ENCODE measurements around the gene TMC3. TPM values are rescaled to one million over a fixed set of nuclear protein-coding genes. Genes with fewer than 3 reads are reported as not detected.
"Not testable (repeated sequence)": the region's sequence is repeated elsewhere in the genome, so short reads cannot be mapped to it uniquely, and the experiment has no call there.

The TMC3 gene
- total RNA-seq (not detected), polyA plus RNA-seq (not detected), total RNA-seq (not detected)

DNA sequence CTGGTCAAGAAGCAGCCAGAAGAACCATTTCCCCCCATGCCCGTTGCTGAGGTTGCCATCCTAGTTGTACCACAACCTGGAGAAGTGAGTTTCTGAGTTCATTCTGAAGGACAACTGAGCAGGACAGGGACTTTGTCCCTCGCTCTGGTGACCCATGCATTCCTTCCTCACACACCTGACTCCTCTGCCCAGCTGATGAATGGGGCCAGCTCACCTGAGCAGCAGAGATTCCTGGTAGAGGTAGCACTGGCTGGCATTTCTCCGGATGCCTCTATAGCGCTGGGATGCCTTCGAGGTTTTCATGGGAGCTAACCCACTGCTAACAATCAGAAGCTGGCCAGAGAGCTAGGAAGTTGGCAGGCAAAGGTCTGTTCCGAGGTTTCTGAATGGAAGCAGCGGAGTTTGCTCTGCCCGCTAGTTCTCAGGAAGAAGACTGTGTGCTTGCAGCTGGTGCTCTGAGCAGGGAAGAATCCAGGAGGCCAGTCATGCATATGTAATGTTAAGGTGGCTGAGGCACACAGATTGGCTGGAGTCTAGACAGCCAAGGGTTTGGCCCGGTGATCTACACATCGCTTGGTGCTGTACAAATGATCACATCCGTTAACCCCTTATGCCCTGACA, at the start of gene TMC3:
Gene TMC3, minus strand, starts transcription at position 439 of the 621 bp plus-strand sequence. Its CDS starts 136 bp downstream, at position 303.
- POLR2A ChIA-PET, result no interaction called here
- DNase-seq (no peak), ATAC-seq (no peak)
- intact Hi-C loops (cut with micrococcal nuclease), result no loop called here
- H3K36me3 Mint-ChIP-seq, result peaks cover 0 to 11% (median 0%) of the 10 kb centered on the region in 5 donors
- H3K27me3 Mint-ChIP-seq, result peaks cover 0 to 7% (median 0%) of the 10 kb centered on the region in 5 donors
- H3K4me3 ChIP-seq (ENCODE audit: low read length), result no peak within 1 kb of the TSS
- CTCF ChIA-PET, result no interaction called here
- H3K27ac Mint-ChIP-seq, result peak within 1 kb of the TSS in 1 of 9 donors; percentile 36
- H3K4me3 Mint-ChIP-seq, result no peak within 1 kb of the TSS
- no peaks in the 10 kb centered on the region for H3K9me3 ChIP-seq (ENCODE audit: control insufficient read depth in 2 of 3, low read length in 3 of 3)
- no peaks in the 10 kb centered on the region for H3K36me3 ChIP-seq (ENCODE audit: control insufficient read depth in 2 of 3, insufficient read depth in 3 of 3, low read length in 3 of 3)
- no peak within 1 kb of the TSS for H3K27ac ChIP-seq (ENCODE audit: low read depth, low read length)
- H3K4me1 ChIP-seq (ENCODE audit: control insufficient read depth in 2 of 2, insufficient read depth in 2 of 2, low read length in 2 of 2), result no peaks in the 10 kb centered on the region
- H3K9me3 Mint-ChIP-seq, result no peaks in the 10 kb centered on the region
- no peaks in the 10 kb centered on the region for H3K4me1 Mint-ChIP-seq
- H3K27me3 ChIP-seq (ENCODE audit: control insufficient read depth in 2 of 2, insufficient read depth in 2 of 2, low read length in 2 of 2), result no peaks in the 10 kb centered on the region

DNA sequence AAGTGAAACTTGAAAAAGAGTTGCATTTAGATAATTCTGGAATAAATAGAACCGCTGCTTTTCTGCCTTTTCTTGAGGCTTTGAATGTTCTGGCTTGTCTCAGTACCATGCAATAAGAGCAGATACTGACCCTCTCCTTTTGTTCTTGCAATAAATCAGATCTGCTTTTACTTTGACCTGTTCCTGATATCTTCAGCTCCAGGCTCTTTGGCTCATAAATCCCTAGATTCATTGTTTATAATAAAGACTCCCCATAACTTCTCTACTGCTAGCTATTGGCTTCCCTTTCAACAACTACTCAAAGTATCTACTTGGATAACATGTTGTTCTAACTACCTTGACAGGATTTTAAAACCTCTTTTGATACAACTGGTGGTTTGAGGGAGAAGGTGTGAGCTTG, 47.4 kb upstream of the TMC3 start:
- CTCF ChIA-PET, result interaction anchor here (0.6 to 0.7 kb wide), 2 partner anchors 155 to 786 kb away, joined by 3 read pairs; no protein-coding TSS in a partner anchor
- POLR2A ChIA-PET, result no interaction called here

DNA sequence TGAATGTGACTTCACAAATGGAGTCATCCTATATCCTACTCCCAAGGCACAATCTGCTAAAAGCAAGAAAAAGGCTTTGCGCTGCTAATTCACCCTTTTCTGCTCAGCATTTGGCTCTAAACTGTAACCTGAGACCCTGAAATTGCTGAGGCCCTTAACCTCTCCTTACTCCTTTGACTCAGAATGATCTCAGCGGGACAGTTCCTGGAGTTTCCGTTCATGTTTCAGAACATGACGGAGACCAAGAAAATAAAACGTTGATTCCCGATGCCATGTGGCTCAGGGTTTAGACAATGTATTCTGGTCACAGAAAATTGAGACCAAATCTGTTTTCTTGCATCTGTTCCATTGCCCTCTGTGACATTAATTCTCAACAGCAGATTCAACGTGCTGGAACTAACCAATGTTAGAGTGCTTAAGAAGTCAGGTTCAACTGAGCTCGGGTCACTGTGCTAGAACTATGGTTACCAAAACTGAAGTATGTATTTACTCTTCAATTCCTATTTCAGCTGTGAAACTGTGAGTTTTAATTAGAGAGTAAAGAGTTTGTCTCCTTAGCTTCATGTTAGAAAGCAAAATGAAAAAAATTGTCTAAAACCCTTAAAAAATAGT, 45.4 kb upstream of the TMC3 start:
- ChIA-PET CTCF (no interaction called here), POLR2A (no interaction called here)
- Histone ChIP-seq H3K27ac (ENCODE audit: low read depth, low read length) (no peak overlapping the region), H3K36me3 (ENCODE audit: control insufficient read depth in 2 of 3, insufficient read depth in 3 of 3, low read length in 3 of 3) (no peaks in the 10 kb centered on the region), H3K27me3 (ENCODE audit: control insufficient read depth in 2 of 2, insufficient read depth in 2 of 2, low read length in 2 of 2) (no peaks in the 10 kb centered on the region), H3K9me3 (ENCODE audit: control insufficient read depth in 2 of 3, low read length in 3 of 3) (no peaks in the 10 kb centered on the region), H3K4me1 (ENCODE audit: control insufficient read depth in 2 of 2, insufficient read depth in 2 of 2, low read length in 2 of 2) (no peaks in the 10 kb centered on the region), H3K4me3 (ENCODE audit: low read length) (no peak overlapping the region)
- intact Hi-C loops (cut with micrococcal nuclease), result no loop called here
- Mint-ChIP-seq H3K4me1 (peaks cover 4 to 12% (median 5%) of the 10 kb centered on the region in 7 donors), H3K27ac (no peak overlapping the region), H3K27me3 (peaks cover 0 to 14% (median 0%) of the 10 kb centered on the region in 5 donors), H3K4me3 (no peak overlapping the region), H3K36me3 (no peaks in the 10 kb centered on the region), H3K9me3 (peaks cover 0 to 1% (median 0%) of the 10 kb centered on the region in 11 donors)
- DNase-seq (no peak), ATAC-seq (no peak)

More for the DNA sequence above, 47.4 kb upstream of the TMC3 start:
- H3K4me1 Mint-ChIP-seq, result no peaks in the 10 kb centered on the region
- Histone ChIP-seq H3K36me3 (ENCODE audit: control insufficient read depth in 2 of 3, insufficient read depth in 3 of 3, low read length in 3 of 3) (no peaks in the 10 kb centered on the region), H3K9me3 (ENCODE audit: control insufficient read depth in 2 of 3, low read length in 3 of 3) (no peaks in the 10 kb centered on the region), H3K4me3 (ENCODE audit: low read length) (no peak overlapping the region), H3K27ac (ENCODE audit: low read depth, low read length) (no peak overlapping the region), H3K4me1 (ENCODE audit: control insufficient read depth in 2 of 2, insufficient read depth in 2 of 2, low read length in 2 of 2) (no peaks in the 10 kb centered on the region), H3K27me3 (ENCODE audit: control insufficient read depth in 2 of 2, insufficient read depth in 2 of 2, low read length in 2 of 2) (no peaks in the 10 kb centered on the region)
- no peak overlapping the region for H3K4me3 Mint-ChIP-seq
- H3K27ac Mint-ChIP-seq, result no peak overlapping the region
- DNase-seq (no peak), ATAC-seq (no peak)
- intact Hi-C loops (cut with micrococcal nuclease), result no loop called here
- H3K27me3 Mint-ChIP-seq, result peaks cover 0 to 17% (median 0%) of the 10 kb centered on the region in 5 donors
- H3K36me3 Mint-ChIP-seq, result no peaks in the 10 kb centered on the region
- H3K9me3 Mint-ChIP-seq, result no peaks in the 10 kb centered on the region

DNA sequence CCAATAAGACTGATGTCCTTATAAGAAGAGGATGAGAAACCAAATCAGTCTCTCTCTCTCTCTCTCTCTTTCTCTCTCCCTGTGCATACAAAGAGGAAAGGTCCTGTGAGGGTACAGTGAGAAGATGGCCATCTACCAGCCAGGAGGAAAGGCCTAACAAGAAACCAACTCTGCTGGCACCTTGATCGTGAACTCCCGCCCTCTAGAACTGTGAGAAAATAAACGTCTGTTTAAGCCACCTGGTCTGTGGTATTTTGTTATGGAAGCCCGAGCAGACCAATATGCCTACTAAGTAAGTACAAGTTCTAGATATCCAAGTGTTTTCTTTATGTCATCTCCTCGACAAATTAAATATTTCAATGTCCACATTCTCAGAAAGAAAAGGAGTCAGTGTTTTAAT, 44.9 kb upstream of the TMC3 start:
- H3K36me3 ChIP-seq (ENCODE audit: control insufficient read depth in 2 of 3, insufficient read depth in 3 of 3, low read length in 3 of 3), result no peaks in the 10 kb centered on the region
- ChIA-PET POLR2A (no interaction called here), CTCF (no interaction called here)
- peaks cover 0 to 5% (median 0%) of the 10 kb centered on the region in 11 donors for H3K9me3 Mint-ChIP-seq
- DNase-seq, result no peak
- H3K4me3 Mint-ChIP-seq, result no peak overlapping the region
- no peak overlapping the region for H3K27ac Mint-ChIP-seq
- no peaks in the 10 kb centered on the region for H3K27me3 ChIP-seq (ENCODE audit: control insufficient read depth in 2 of 2, insufficient read depth in 2 of 2, low read length in 2 of 2)
- no peak overlapping the region for H3K4me3 ChIP-seq (ENCODE audit: low read length)
- H3K36me3 Mint-ChIP-seq, result no peaks in the 10 kb centered on the region
- no peak for ATAC-seq
- peaks cover 0 to 14% (median 0%) of the 10 kb centered on the region in 5 donors for H3K27me3 Mint-ChIP-seq
- intact Hi-C loops (cut with micrococcal nuclease), result no loop called here
- peaks cover 5 to 16% (median 10%) of the 10 kb centered on the region in 7 donors for H3K4me1 Mint-ChIP-seq
- H3K27ac ChIP-seq (ENCODE audit: low read depth, low read length), result no peak overlapping the region
- H3K9me3 ChIP-seq (ENCODE audit: control insufficient read depth in 2 of 3, low read length in 3 of 3), result no peaks in the 10 kb centered on the region
- H3K4me1 ChIP-seq (ENCODE audit: control insufficient read depth in 2 of 2, insufficient read depth in 2 of 2, low read length in 2 of 2), result no peaks in the 10 kb centered on the region

DNA sequence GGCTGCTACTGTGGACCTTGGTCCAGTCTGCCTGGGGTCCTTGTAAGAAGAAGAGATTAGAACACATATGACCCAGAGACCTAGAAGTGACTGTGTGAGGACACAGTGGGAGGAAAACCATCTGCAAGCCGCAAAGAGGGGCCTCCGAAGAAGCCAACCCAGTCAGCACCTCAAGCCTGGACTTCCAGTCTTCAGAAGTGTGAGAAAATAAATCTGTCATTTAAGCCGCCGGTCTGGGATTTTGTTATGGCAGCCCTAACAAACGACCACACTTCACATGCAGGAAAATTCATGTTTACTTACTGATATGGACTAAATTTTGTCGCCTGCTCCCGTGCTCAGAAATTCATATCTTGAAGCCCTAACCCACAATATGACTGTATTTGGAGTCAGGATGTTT, 44.4 kb upstream of the TMC3 start:
- no peak overlapping the region for H3K27ac Mint-ChIP-seq
- Histone ChIP-seq H3K4me1 (ENCODE audit: control insufficient read depth in 2 of 2, insufficient read depth in 2 of 2, low read length in 2 of 2) (no peaks in the 10 kb centered on the region), H3K27me3 (ENCODE audit: control insufficient read depth in 2 of 2, insufficient read depth in 2 of 2, low read length in 2 of 2) (no peaks in the 10 kb centered on the region), H3K9me3 (ENCODE audit: control insufficient read depth in 2 of 3, low read length in 3 of 3) (no peaks in the 10 kb centered on the region), H3K4me3 (ENCODE audit: low read length) (no peak overlapping the region), H3K36me3 (ENCODE audit: control insufficient read depth in 2 of 3, insufficient read depth in 3 of 3, low read length in 3 of 3) (no peaks in the 10 kb centered on the region), H3K27ac (ENCODE audit: low read depth, low read length) (no peak overlapping the region)
- H3K4me3 Mint-ChIP-seq, result no peak overlapping the region
- H3K27me3 Mint-ChIP-seq, result peaks cover 0 to 15% (median 0%) of the 10 kb centered on the region in 5 donors
- ChIA-PET CTCF (no interaction called here), POLR2A (no interaction called here)
- H3K36me3 Mint-ChIP-seq, result no peaks in the 10 kb centered on the region
- DNase-seq, result no peak
- peaks cover 5 to 16% (median 10%) of the 10 kb centered on the region in 7 donors for H3K4me1 Mint-ChIP-seq
- H3K9me3 Mint-ChIP-seq, result peaks cover 0 to 5% (median 0%) of the 10 kb centered on the region in 11 donors
- ATAC-seq, result no peak
- intact Hi-C loops (cut with micrococcal nuclease), result no loop called here

DNA sequence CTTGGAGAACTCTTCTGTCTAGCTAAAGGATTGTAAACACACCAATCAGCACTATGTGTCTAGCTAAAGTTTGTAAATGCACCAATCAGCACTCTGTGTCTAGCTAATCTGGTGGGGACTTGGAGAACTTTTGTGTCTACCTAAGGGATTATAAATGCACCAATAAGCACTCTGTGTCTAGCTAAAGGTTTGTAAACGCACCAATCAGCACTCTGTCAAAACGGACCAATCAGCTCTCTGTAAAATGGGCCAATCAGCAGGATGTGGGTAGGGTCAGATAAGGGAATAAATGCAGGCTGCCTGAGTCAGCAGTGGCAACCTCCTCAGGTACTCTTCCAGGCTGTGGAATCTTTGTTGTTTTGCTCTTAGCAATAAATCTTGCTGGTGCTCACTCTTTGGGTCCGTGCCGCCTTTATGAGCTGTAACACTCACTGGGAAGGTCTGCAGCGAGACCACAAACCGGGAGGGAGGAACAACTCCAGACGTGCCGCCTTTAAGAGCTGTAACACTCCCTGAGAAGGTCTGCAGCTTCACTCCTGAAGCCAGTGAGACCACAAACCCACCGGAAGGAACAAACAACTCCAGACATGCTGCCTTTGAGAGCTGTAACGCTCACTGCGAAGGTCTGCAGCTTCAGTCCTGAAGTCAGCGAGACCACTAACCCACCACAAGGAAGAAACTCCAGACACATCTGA, 40.4 kb upstream of the TMC3 start:
- intact Hi-C loops (cut with micrococcal nuclease), result loop anchor here in 1 of 2 donors (5.0 kb wide), 1 partner anchor 783 kb away; no protein-coding TSS in a partner anchor

More for the DNA sequence above, 40.4 kb upstream of the TMC3 start:
- ATAC-seq, result peak; percentile 7
- H3K36me3 Mint-ChIP-seq; CTCF ChIA-PET; H3K27me3 ChIP-seq (ENCODE audit: control insufficient read depth in 2 of 2, insufficient read depth in 2 of 2, low read length in 2 of 2); H3K27ac ChIP-seq (ENCODE audit: low read depth, low read length); H3K9me3 ChIP-seq (ENCODE audit: control insufficient read depth in 2 of 3, low read length in 3 of 3); H3K9me3 Mint-ChIP-seq; POLR2A ChIA-PET; H3K4me1 ChIP-seq (ENCODE audit: control insufficient read depth in 2 of 2, insufficient read depth in 2 of 2, low read length in 2 of 2); H3K4me3 ChIP-seq (ENCODE audit: low read length); H3K36me3 ChIP-seq (ENCODE audit: control insufficient read depth in 2 of 3, insufficient read depth in 3 of 3, low read length in 3 of 3): not testable (repeated sequence)
- peak overlapping the region in 8 of 10 donors; percentile 30 to 73 (median 52) for H3K4me3 Mint-ChIP-seq
- peaks cover 10 to 24% (median 18%) of the 10 kb centered on the region in 7 donors for H3K4me1 Mint-ChIP-seq
- H3K27me3 Mint-ChIP-seq, result peaks cover 0 to 22% (median 7%) of the 10 kb centered on the region in 5 donors
- peak in 3 of 9 donors; percentile 3 to 11 (median 4) for DNase-seq
- H3K27ac Mint-ChIP-seq, result peak overlapping the region in 5 of 9 donors; percentile 9 to 71 (median 33)

Data from naive thymus-derived CD4-positive, alpha-beta T cell (primary cell).